HG03135 (cell line): ENCODE data around the gene SMARCE1.

Source experiments
- ATAC-seq: cut with Tn5 transposase; IDR thresholded peaks from one replicate; pipeline ENCODE4 v1.9.1; 2021; ENCODE audit warnings: mild to moderate bottlenecking, moderate library complexity; ENCODE audit not compliant: unreplicated experiment

The SMARCE1 gene

DNA sequence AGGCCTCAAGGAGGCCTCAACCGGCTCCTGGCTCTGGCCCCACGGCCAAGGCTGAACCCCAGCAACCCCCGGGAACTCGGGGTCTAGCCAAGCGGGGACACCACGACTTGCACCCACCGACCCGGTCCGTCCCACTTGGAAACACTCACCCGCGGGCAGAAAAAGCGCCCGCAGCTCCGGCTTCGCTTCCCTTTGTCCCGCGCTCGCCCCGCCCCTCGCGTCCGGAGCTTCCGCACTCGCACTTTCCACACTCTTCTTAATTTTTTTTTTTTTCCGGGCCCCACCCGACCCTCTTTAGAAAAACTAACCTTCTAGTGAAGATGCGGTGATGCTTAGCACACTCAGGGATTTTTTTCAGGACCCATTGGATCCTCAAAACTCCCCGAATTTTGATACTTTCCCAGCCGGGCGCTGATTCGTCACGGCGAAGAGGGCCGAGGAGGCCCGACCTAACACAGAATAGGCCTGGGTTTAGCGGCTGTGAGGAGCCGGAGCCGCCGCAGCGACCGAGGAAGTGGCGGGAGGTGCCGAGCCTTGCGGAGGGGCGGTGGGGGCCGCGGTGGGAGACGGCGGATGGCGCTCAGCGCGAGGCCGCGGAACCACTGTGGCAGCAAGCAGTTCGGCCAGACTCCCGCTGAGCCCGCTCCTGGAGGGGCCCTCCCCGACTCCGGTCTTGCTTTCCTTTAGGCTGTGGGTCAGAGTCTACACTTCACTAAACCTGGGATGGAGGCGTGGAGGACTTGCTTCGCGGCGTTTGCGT lies at the start of gene SMARCE1:
TSS of gene SMARCE1 (minus strand) at position 195 of the 760 bp plus-strand sequence. CDS start 2,016 bp downstream, outside the sequence.
- peak; percentile 50 for ATAC-seq

DNA sequence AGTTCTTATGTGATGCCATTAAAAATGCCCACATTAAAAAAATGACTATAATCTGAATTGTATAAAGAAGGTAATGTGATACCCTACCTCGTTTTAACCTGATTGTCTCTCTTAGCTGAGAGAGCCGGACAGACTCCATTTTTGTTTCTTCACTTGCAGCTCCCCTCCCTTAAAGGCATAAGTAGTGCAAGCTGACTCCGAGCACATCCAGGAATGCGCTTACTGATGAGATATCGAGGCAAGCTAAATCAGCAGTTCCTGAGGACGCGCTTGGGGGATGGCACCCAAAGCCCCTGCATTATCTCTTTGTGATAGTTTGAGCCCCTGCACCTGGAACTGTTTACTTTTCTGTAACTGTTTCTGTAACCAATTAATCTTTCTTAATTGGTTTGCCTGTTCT lies 49.7 kb upstream of the SMARCE1 start:
- ATAC-seq, result no peak

DNA sequence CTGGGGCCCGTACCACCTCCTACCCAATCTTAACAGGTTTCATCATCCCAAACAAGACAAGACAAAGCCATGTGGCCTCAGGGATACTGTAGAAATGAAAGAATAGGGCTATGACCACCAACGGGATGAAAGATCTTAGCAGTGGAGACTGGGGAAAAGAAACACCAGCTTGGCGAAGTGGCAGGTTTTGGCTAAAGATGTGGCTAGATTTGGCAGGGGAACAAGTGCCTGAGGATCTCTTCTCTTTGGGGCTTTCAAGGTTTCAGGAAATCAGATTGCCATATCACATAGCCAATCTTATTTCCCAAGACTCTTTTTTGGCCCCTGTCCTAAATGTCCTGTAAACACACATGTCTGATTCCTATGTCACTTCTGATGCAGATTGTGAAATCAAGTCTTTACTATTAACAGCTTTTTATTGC lies 49.0 kb upstream of the SMARCE1 start:
- ATAC-seq, result no peak

DNA sequence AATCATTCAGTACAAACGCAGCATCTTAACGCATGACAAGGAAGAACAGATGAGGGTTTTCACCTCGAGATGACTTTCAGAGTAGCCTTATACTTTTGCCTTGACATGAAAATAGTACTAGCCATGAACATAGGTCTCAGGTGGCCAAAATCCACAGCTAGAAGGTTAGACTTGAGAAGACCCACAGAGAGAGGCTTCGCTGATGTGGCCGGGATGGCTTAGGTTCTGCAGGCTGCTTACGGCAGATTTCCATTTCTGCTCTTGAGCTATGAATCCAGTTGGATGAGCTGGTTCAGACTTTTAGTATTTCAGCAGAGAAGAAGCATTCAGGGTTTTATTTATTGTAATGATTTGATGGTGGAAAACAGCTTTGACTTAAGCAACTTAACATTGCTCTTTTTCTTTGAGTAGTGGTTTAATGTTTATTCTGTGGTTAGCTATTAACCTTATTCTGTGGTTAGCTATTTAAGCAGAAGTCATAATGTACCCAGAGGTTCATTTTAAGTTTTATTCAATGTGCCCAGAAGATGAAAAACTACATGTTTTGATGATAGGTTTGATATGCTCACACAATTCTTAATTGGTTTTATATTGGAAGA lies 48.4 kb upstream of the SMARCE1 start:
- no peak for ATAC-seq

DNA sequence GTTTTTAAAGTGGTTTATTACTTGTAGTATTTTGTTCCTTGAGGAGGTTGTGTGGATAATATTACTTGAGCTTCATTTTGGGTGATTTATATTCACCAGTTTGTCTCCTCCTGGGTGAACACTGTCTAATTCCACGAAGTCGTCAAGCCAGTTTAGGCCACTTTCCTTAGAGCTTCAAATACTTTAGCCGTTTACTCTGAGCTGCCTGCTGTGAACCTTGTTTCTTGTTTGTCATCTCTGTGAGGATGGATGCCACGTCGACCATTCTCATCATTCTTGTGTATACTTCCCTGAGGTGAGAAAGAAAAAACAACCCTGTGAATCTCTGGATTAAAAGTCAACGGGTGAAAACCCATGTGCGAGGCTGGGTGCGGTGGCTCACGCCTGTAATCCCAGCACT lies 47.0 kb upstream of the SMARCE1 start:
- no peak for ATAC-seq

DNA sequence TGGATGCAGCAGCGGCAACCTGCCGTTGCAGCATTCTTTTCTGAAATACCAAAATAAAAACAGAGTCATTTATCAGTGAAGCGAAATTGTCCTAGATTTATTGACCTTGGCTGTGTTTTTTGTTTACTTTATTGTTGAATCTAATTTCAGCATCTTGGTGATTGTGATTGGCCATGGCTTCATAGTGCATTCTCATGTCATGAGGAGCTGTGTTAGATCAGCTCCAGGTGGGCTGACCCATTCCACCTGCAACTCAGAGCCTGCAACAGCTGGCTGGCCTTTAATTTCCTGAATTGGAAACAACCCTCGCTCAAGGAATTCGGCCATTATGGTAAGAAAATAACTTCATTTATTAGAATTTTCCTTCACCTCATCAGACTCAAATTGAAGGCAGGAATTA lies 39.5 kb upstream of the SMARCE1 start:
- no peak for ATAC-seq

DNA sequence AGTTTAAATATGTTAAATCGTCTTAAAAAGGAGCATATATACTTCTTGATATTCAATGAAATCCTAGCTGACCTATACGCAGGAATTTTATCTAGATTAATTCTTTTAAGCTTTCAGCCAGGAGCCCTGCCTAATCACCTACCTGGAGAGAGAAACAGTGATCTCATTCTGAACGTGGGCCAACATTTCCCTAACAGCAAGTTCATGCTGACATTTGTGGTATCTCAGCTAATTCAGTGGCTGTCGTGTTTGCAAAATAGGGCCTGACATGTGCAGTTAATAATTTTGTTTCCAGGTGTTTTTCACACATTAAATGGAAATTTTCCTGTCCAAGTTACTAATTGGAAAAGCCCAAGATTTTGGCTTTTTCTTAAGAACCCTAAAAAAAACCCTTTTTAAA lies 38.6 kb upstream of the SMARCE1 start:
- no peak for ATAC-seq

DNA sequence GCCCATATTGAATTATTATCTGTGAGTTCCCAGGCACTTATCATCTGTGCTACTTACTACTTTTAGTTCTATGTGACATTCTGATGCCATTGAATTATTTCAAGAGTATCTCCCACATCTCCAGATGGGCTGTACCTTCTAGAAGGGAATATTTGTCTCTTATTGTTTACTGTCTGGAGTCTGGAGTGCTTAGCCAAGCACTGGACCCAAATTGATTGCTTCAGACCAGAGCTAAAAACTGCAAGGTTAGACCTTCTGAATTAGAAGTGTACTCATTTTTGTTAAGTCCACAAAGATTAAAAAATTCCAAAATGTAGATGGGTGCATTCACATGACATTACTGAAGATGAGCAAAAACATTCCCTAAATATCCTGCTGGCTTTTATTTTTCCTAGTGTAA lies 33.4 kb upstream of the SMARCE1 start:
- ATAC-seq, result no peak

DNA sequence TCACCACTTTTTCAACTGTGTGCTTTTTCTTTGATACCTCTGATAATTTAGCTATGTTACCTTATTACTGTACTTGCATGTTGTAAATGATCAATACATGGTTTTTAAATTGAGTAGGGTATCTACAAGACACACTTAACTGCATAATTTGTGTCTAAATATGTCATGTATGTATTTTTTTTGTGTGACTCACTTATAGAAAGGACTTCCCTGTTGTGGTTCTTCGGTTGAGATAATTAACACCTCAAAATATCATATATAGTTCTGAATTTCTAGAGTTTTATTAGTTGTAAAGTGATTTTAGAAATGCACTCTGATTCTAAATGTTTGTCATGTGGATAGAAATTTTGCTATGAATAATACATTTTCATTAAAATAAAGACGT lies 31.9 kb upstream of the SMARCE1 start:
- ATAC-seq, result no peak

DNA sequence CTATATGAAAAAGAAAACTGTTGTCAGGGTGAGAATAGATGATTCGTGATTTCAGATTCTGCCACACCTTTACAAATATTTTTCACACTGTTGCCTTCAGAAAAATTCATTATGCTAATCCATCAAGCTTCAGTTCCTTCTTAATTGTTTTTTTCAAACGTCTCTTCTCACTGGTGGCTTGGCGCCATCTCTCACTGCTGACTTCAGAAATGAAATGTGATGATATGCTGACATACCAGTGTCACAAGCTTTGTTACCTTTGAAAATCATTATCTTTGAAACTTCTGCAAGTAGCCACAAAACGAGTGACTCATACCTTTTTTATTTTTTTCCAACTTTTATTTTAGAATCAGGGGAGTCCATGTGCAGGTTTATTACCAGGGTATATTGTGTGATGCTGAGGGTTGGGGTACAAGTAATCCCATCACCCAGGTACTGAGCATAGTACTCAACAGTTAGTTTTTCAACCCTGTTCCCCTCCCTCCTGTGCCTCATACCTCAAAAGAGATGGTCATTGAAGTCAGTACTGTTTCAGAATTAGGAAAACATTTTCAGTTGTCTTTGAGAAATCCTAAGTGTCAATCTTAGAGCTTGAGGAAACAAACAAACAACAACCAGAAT lies 31.4 kb upstream of the SMARCE1 start:
- ATAC-seq, result no peak

DNA sequence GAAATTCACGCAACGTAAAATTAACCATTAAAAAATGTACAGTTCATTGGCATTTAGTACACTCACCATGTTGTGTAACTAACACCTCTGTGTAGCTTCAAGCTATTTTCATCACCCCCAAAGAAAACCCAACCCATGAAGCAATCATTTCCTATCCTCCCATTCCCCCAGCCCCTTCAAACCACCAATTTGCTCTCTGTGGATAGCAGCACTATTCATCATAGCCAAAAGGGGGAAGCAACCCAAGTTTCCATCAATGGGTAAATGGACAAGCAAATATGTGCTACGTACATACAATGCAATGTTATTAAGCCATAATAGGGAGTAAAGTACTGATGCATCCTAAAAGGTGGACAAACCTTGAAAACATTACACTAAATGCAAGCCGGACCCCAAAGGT lies 28.3 kb upstream of the SMARCE1 start:
- ATAC-seq, result no peak

DNA sequence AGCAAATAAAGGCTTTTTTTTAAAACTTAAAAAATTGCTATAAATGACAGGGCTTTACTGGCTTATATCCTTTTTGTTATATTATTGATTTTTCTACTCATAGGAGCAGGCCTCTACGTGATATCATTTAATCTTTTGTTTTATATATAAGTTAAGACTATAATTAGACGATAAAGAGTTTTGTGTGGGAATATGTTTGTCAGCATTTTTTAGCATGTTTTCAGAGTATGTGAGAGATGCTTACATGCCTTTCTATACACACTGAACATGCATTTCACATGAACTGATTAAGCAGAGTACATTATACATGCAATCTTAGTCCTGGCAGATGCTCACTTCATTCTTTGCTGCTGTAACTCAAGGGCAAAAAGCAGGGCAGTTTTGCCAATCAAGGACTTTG lies 25.0 kb upstream of the SMARCE1 start:
- no peak for ATAC-seq

DNA sequence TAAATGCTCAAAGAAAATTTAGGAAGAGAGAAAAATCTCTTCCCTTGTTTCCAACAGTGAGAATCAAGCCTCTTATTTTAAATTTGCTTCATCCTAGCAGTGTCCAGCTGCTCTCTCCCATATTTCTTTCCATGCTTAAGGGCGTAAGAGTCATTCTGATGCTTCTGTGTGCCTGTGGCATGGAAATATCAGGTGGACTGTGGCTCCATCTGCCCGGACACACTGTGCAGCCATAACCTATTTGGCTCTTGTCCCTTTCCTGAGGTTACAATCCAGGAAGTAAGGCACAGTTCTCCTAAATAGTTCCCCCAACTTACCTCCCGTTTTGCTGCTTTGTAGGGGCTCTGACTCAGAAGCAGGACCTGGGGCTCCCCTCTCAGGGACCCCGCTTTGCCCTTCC lies 23.7 kb upstream of the SMARCE1 start:
- no peak for ATAC-seq

DNA sequence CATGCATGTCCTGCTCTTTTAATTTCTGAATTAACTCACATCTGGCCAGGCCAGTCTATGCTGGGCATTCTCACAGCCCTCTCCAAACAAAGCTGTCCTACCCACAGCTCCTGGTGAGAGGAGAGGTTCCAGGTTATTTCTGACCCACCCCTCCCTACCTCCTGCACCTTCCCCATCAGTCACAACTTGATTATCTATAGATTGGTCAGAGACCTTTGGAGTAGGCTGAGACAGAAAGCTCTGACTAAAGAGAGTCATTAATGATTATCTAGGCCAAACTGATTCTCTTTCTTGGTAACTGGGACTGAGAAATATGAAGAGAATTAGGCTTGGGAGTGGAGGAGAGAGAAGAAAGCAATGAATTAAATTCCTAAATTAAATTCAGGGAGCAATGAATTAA lies 18.7 kb upstream of the SMARCE1 start:
- no peak for ATAC-seq

DNA sequence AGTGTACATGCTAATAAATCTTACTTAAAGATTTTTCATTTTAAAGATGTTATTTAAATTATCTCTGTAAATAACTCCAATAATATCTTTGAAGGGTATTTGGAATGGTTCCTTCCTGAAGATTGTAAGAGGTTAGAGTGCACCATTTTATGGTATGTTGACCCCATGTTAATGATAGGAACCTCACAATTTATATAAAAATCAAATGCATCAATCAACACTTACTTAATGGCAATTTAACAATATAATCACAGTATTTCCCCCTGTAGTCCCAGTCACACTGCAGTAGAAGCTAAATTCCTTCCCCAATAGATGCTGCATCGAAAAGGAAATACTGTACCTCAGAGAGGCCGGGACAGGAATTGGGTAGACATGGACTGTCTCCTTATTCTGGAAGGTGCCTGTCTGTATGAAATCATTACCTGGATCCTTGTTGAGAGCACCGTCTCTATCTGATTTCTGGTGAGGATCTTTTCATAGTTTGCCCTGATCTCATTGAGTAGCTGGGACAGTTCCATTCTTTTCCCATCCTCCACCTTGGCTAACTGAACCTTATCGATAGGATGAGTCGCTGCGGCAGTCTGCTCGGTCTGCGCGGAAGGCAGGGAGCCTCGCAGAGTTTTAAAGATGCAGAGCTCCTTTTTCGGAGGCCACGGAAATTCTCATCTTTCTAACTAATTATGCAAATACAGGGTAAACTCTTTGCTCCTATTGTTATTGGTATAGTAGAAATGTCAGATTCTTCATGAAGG lies 17.1 kb upstream of the SMARCE1 start, which contains the start of gene KRT222:
TSS of gene KRT222 (minus strand) at position 596 of the 752 bp plus-strand sequence. CDS start at position 518, 78 bp downstream.
- no peak for ATAC-seq

DNA sequence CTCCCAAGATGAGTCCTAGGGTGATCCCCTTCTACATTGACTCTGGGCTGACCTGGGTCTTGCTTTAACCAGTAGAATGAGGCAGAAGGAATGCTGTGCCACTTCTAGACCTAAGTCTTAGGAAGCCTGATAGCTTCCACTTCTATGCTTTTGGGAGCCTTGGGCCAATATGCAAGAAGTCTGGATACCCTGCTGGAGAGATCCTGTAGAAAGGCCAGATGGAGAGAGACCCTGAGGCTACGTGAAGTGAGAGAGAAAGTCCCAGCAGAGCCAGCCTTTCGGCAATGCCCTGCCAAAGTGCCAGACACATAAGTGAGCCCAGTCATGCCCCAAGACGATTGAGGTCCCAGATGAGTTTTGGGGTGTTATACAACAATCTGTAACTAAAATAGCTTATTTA lies 15.6 kb upstream of the SMARCE1 start:
- no peak for ATAC-seq

DNA sequence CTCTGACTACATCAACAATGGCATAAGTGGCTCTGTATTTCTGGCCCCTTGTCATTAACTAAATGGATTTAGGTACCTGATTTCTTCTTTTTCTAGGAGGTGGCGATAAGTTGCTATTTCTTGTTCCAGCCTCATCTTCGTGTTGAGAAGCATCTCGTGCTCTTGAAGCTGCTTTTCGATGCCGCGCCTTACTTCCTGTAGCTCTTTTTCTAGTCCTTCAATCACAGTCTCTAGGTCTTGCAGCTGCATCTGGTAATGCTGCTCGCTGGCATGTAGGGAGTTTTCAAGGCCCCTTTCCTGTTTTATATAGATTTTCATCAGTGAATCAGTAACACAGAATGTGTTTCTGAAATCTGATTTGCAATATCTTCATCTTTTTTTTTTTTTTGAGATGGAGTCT lies 12.3 kb upstream of the SMARCE1 start:
- no peak for ATAC-seq

DNA sequence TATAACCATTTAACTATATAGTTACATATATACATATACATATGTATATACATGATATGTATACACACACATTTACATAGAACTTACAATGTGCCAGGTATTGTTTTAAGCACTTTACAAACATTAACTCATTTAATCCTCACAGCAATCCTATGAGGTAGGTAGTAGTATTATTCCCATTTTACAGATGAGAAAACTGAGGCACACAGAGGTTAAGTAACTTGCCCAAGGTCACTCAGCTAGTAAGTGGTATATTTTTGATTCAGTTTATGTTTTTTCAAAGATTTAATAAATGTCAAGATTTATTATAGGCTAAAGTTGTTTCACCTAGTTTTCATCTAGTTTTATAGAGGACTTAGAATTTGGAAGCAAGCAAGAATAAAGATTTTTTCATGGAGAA lies 10.8 kb upstream of the SMARCE1 start:
- no peak for ATAC-seq

DNA sequence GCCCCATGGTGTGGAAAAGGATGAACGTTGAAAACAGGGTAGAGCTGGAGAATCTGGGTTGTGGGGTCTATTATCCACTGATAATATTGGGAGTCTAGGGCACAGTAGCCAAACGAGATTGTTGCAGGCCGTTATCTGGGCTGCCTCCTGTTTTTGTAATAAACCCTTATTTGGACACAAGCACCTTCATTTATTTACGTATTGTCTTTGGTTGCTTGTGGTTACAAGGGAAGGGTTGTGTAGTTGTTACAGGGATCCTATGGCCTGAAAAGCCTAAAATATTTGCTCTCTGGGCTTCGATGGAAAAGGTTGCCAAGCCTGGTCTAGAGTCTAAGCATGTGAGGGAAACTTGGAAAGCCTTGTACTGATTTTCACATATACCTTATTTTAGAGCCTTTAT lies 4.3 kb upstream of the SMARCE1 start:
- no peak for ATAC-seq

DNA sequence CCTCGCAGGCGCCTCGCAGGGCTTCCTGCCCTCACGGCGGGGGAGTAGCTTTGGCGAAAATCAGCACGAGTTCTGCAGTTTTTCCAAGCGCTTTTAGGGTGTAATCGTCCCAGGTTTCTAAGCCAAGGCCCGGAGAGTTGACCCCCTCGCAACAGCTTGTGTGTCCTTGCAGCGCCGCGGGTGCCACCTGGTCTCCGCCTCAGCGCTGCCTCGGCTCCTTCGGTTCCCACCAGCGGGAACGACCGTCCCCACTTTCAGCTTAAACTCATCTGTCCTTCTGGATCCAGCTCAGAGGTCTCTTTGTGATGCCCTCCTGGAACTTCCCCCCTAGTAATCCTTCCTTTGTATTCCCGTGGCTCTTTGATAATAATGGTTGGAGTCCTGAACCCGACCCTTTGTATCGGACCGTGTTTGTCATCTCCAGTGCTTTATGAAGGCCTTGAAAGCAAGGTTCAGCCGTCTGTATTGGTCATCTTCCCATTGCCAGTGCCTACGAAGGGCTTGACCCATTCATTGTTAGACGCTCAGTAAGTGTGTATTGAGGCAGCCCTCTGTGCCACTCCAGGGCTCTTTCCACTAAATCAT lies 858 bp upstream of the SMARCE1 start:
- ATAC-seq, result peak; percentile 27
